Brain pericyte (primary cell): ENCODE results near the gene KCNQ1.

ENCODE experiments used
- DNase-seq: peaks from one replicate; pipeline ENCODE4 v3.0.0-alpha.2; 2012; ENCODE audit warnings: low read depth, low spot score

The KCNQ1 gene

GRCh38 chr11:2794968-2795322, 350.1 kb downstream of the KCNQ1 start:
- no peak for DNase-seq

- no peak for DNase-seq
These were observed 350.7 kb downstream of the KCNQ1 start for GRCh38 chr11:2795491-2795991.

- no peak for DNase-seq
These were observed 351.3 kb downstream of the KCNQ1 start for GRCh38 chr11:2796091-2796490.

GRCh38 chr11:2796508-2797113, 351.8 kb downstream of the KCNQ1 start:
- DNase-seq: no peak

GRCh38 chr11:2797121-2797711, 352.4 kb downstream of the KCNQ1 start:
- DNase-seq: no peak

GRCh38 chr11:2797741-2798361, 353.0 kb downstream of the KCNQ1 start:
- no peak for DNase-seq

GRCh38 chr11:2798951-2799761, 354.3 kb downstream of the KCNQ1 start:
- no peak for DNase-seq

- DNase-seq: no peak
These were observed 355.3 kb downstream of the KCNQ1 start for GRCh38 chr11:2799881-2800654.

GRCh38 chr11:2800655-2801531, 356.1 kb downstream of the KCNQ1 start:
- no peak for DNase-seq

- DNase-seq: no peak
These were observed 357.0 kb downstream of the KCNQ1 start for GRCh38 chr11:2801711-2802388.

- DNase-seq: no peak
These were observed 357.8 kb downstream of the KCNQ1 start for GRCh38 chr11:2802389-2803185.

- DNase-seq: no peak
These were observed 358.6 kb downstream of the KCNQ1 start for GRCh38 chr11:2803186-2804091.

GRCh38 chr11:2804189-2804588, 359.4 kb downstream of the KCNQ1 start:
- DNase-seq: no peak

- DNase-seq: no peak
These were observed 360.0 kb downstream of the KCNQ1 start for GRCh38 chr11:2804701-2805387.

- DNase-seq: no peak
These were observed 360.7 kb downstream of the KCNQ1 start for GRCh38 chr11:2805388-2806056.

- DNase-seq: no peak
These were observed 361.7 kb downstream of the KCNQ1 start for GRCh38 chr11:2806351-2807024.
